Renal cortex interstitium (tissue), 11 donors: Measurements from ENCODE around the gene GRM8. TPM values are rescaled to one million over a fixed set of nuclear protein-coding genes. Genes with fewer than 3 reads are reported as not detected.
A peak's percentile ranks its signal among the peaks of the same experiment; 100 is the strongest.
"Not testable (repeated sequence)": the region's sequence is repeated elsewhere in the genome, so short reads cannot be mapped to it uniquely, and the experiment has no call there.

Experiments
- DNase-seq, 11 donors: peaks; one replicate each; pipeline ENCODE4 v3.0.0-alpha.2; 2013; ENCODE audit warnings: low read depth in 9 of 11, low spot score in 4 of 11; ENCODE audit errors: extremely low read depth in 1 of 11
- polyA plus RNA-seq, 3 donors: library from polyadenylated mRNA; unstranded; fragments of 120-200 nt; gene quantifications; one replicate each; pipeline ENCODE4 v1.2.1, GENCODE V29; 2013; ENCODE audit not compliant: insufficient read length in 3 of 3

The GRM8 gene
- polyA plus RNA-seq, 3 donors = 8.1 to 9.4 (median 8.7) TPM

GRCh38 chr7:126715076-126715475 lies 537.7 kb downstream of the GRM8 start:
- DNase-seq = no peak

GRCh38 chr7:126702242-126703016 lies 550.3 kb downstream of the GRM8 start:
- DNase-seq = no peak

GRCh38 chr7:126700807-126701604 lies 551.7 kb downstream of the GRM8 start:
- DNase-seq = peak; percentile 15 to 74 (median 43)

GRCh38 chr7:126699707-126700106 lies 553.0 kb downstream of the GRM8 start:
- DNase-seq = no peak

- DNase-seq = no peak
Observed at GRCh38 chr7:126698909-126699308, 553.8 kb downstream of the GRM8 start.

GRCh38 chr7:126698446-126698845 lies 554.3 kb downstream of the GRM8 start:
- DNase-seq = no peak

GRCh38 chr7:126696256-126697038 lies 556.3 kb downstream of the GRM8 start:
- no peak for DNase-seq

- DNase-seq = no peak
Observed at GRCh38 chr7:126690848-126691751, 561.6 kb downstream of the GRM8 start.

GRCh38 chr7:126690104-126690503 lies 562.6 kb downstream of the GRM8 start:
- DNase-seq = no peak

GRCh38 chr7:126689037-126689436 lies 563.7 kb downstream of the GRM8 start:
- DNase-seq = no peak

- no peak for DNase-seq
Observed at GRCh38 chr7:126686474-126686873, 566.3 kb downstream of the GRM8 start.

- no peak for DNase-seq
Observed at GRCh38 chr7:126685596-126685995, 567.1 kb downstream of the GRM8 start.

- DNase-seq = no peak
Observed at GRCh38 chr7:126685018-126685573, 567.6 kb downstream of the GRM8 start.

- DNase-seq = no peak
Observed at GRCh38 chr7:126682176-126682575, 570.6 kb downstream of the GRM8 start.

- DNase-seq = not testable (repeated sequence)
Observed at GRCh38 chr7:126668762-126669161, 584.0 kb downstream of the GRM8 start.

GRCh38 chr7:126668367-126668752 lies 584.4 kb downstream of the GRM8 start:
- no peak for DNase-seq

GRCh38 chr7:126667742-126668366 lies 584.9 kb downstream of the GRM8 start:
- DNase-seq = no peak

GRCh38 chr7:126662856-126663255 lies 589.9 kb downstream of the GRM8 start:
- no peak for DNase-seq
